GM18526 (cell line): ENCODE data around the gene EVA1A.

Experiments
- POLR2A ChIP-seq: IDR thresholded peaks from 3 replicates; pipeline ENCODE4 v1.6.1; 2011; ENCODE audit not compliant: insufficient read length; ENCODE audit errors: extremely low read depth

The EVA1A gene

GRCh38 chr2:75522543-75523312, 38.0 kb downstream of the EVA1A start:
- no peak for TF ChIP-seq POLR2A

- no peak for TF ChIP-seq POLR2A
These were observed 39.4 kb downstream of the EVA1A start for GRCh38 chr2:75521225-75521872.

GRCh38 chr2:75519843-75520242, 40.9 kb downstream of the EVA1A start:
- TF ChIP-seq POLR2A = no peak

- no peak for TF ChIP-seq POLR2A
These were observed 41.9 kb downstream of the EVA1A start for GRCh38 chr2:75518638-75519465.

GRCh38 chr2:75517547-75518230, 43.0 kb downstream of the EVA1A start:
- no peak for TF ChIP-seq POLR2A

- no peak for TF ChIP-seq POLR2A
These were observed 44.1 kb downstream of the EVA1A start for GRCh38 chr2:75516378-75517360.

GRCh38 chr2:75515584-75516368, 45.0 kb downstream of the EVA1A start:
- no peak for TF ChIP-seq POLR2A

- TF ChIP-seq POLR2A = no peak
These were observed 47.0 kb downstream of the EVA1A start for GRCh38 chr2:75513616-75514170.

GRCh38 chr2:75512455-75513212, 48.1 kb downstream of the EVA1A start:
- no peak for TF ChIP-seq POLR2A

GRCh38 chr2:75506101-75506697, 54.5 kb downstream of the EVA1A start:
- TF ChIP-seq POLR2A = no peak

GRCh38 chr2:75505012-75505411, 55.7 kb downstream of the EVA1A start:
- TF ChIP-seq POLR2A = no peak

- no peak for TF ChIP-seq POLR2A
These were observed 57.6 kb downstream of the EVA1A start for GRCh38 chr2:75503048-75503607.
